Measurements from ENCODE around the gene ACOT7.

The ACOT7 gene

DNA sequence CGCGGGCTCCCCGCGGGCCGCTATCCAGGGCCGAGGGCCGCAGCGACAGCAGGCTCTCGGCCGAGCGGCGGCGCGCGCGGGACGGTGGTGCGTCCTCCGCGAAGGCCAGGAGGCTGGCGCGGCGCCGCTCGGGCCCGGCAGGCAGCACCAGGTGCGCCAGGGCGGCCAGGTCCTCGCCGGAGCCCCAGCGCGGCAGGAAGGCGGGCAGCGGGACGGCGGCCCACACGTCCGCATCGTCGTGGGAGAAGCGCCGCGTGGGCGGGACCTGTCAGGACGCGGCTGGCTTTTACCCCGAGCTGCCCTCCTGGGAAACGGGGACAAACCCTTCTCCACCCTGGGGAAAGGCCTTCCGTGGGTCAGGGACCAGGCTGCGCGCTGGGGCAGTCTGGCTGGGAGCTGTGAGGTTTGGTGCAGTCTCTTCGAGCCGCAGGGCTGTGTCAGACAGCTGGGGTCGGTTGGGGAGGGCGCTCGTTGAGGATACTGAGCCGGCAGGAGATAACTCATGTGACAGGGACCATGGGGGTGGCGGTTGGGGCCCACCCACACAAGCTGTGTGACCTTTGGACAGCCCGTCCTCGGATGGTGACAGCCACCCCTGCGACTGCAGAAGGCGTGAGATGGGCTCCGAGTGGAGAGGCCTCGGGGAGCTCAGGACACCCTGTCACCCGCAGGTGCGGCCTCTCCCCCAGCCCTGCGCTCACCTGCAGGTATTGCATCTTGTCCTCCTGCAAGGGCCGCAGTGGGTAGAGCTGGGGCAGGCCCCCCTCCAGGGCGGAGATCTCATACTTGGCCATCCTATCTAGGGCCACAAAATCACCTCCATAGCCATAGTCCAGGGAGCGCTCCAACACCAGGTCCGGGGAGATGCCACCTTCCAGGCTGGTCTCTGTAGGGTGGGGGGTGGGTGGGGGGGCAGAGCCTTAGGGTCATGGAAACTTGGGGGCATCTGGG is 143.6 kb downstream of the ACOT7 start:
- DNase-seq (ENCODE audit: low spot score), result no peak

DNA sequence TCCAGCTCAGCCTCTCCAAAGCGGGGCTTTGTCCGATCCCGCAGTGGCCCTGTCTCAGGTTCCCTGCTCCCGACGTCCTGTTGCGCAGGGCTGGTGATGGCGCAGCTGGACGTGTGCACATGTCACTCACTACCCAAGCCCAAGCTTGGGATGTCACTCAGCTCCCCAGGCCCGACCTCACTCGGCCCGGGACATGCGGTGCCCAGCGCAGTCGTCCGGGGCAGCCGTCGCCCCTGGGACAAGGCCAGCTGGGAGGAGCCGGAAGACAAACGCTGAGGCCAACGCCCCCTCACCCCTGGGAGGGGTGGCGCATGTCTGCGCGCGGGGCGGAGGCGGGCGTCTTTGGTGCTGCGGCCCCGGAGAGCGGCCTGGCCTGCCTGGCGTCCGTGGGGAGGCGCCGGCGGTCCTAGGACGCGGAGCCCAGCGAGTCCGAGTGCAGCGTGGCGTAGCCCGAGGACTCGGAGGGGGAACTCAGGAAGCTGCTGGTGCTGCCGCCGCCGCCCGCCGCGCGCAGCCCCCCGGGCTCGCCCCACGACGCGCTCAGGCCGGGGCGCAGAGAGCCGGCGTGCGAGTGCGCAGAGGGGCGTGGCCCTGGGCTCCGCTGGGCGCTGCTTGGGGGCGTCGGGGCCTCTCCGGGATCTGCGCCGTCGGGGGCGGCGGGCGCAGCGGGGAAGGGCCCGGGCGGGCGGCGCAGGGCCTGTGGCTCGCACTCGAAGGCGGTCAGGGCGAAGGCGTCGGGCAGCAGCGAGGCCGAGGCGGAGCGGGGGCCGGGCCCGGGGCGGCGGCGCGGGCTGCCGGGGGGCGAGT is 144.4 kb downstream of the ACOT7 start:
- DNase-seq (ENCODE audit: low spot score), result no peak

DNA sequence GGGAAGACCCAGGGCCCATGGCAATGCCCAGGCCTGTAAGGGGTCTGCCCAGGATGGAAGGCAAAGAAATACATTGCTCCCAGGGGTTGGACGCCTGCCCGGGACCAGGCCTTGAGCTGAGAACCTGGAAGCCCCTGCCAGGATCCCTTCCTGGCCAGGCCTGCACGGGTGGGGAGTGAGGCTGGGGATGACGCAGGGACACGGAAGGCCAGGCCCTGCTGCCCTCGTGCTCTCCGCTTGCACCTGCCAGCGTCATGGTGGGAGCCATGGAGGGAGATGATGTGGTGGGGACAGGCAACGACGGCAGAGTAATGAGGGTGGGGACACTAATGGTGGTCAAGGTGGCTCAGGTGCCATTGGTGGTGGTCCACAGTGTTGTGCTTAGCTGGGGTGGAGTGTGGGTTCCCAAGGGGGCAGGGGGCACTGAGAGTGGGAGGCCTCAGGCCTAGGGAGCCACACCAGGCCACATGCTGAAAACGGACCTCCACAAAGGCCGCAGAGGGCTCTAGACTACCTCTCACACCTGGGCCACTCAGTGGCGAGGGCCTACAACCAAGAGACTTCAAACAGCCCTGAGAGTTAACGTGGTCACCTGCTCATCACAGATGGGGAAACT is 145.3 kb downstream of the ACOT7 start:
- DNase-seq (ENCODE audit: low spot score), result no peak

DNA sequence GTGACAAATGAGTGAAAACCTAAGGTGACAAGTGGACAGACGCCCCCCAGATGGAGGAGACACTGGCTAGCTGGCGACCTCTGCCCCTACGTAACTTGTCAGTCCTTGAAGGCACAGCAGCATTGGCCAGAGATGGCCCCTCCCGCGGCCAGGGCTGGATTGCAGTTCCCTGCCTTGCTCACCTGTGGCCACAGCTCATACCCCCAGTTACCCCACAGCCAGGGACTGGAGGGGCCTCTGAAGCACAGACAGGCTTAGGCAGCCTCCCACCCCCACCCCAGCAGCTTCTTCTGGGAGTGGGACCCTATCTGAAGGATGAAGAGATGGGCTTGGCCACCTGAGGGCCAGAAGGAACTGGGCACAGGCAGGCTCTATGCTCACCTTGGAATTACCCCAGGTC is 145.9 kb downstream of the ACOT7 start:
- DNase-seq (ENCODE audit: low spot score), result no peak

DNA sequence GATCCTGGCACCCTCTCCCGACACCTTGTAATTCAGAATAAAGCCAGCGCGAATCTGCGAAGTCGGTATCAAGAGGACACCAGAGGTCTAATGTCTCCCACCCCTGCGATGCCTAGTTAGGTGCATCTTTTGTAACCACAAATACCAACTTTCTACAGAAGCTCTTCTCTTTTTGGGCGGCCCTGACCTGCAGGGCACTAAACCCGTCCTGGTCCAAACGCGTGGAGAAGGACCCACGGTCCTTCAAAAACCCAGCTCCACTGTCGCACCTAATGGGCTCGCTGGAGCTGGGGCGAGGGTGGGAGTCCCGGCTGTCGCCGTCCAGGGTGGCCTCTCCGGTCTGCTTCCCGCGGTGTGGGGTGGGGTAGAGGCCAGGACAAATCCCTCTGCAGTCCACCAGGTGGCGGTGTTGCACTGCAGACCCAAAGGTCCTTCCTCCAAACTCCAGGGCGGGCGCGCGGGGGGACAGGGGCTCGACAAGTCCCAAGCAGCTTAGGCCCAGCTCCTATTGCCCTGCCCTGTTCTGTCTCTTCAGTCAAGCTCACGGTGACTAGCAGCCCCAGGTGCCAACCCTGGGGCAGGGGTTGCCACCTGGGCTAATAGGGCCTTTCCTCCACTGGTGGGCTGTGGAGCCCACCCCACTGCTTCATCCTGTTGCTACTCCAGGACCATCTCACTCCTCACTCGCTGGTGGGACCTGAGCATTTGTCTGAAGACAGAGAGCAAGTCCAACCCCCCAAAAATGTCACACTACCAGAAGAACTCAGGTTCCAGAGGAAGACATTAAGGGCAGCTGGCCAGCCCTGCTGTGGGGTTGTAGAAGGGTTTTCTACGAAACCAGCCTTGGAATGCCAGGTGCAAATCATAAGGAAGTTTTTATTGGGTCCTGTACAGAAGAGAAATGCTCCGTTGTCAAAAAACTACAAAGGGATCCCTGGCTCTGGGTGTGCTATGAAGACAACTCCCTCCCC is 146.8 kb downstream of the ACOT7 start:
- DNase-seq (ENCODE audit: low spot score), result peak; percentile 73

DNA sequence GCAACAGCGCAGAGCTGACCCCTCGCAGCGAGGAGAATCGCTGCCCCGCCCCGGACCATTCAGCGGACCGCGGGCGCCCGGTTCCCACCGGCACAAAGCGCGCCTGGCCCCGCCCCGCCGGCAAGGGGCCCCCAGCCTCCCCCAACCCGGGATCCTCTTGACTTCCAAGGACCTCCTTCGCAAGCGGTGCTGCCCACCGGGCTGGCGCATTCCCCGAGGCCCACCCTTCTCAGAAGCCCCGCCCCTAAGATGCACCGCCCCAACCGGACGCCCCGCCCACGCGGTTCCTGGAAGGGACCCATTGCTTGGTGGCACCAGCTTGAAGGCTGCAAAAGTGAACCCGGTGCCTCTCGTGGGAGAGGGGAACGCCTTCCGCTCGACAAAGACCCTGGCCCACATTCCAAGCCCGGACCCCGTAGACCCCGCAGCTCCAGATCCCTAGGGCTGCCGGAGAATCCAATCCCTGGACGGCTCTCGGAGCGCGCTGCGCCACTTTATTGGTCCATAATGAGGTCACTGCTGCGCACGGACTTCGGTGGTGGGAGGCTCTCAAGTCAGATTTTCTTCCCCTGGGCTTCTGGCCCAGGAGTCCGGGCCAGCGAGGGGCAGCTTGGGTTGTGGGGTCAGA is 147.6 kb downstream of the ACOT7 start:
- DNase-seq (ENCODE audit: low spot score), result peak; percentile 27

DNA sequence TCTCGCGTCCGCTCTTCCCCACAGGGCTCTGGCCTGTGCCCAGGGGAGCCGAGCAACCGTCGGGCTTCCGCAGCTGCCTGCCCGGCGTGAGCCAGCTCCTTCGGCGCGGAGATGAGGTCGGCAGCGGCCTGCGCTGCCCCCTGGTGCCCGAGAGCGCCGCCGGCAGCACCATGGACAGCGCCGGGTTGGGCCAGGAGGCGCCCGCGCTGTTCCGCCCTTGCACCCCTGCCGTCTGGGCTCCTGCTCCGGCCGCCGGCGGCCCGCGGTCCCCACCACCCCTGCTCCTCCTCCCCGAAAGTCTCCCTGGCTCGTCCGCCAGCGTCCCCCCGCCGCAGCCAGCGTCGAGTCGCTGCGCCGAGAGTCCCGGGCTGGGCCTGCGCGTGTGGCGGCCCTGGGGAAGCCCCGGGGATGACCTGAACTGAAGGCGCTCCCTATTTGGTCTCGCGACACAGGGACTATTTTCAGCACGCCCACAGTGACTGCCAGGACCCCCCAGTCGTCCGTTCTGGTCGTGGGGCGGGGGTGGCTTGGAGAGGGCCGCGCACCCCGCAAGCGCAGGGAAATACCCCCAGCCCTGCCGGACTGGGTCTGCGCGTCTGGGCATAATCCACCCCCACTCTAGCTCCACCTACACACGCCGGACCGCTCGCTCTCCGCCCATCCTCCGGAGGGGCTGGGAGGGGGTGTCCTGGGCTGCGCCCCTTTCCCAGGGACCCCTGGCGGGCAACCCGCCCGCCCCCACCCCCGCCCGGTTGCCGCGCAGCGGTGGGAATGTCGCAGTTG is 148.3 kb downstream of the ACOT7 start:
- peak; percentile 81 for DNase-seq (ENCODE audit: low spot score)

DNA sequence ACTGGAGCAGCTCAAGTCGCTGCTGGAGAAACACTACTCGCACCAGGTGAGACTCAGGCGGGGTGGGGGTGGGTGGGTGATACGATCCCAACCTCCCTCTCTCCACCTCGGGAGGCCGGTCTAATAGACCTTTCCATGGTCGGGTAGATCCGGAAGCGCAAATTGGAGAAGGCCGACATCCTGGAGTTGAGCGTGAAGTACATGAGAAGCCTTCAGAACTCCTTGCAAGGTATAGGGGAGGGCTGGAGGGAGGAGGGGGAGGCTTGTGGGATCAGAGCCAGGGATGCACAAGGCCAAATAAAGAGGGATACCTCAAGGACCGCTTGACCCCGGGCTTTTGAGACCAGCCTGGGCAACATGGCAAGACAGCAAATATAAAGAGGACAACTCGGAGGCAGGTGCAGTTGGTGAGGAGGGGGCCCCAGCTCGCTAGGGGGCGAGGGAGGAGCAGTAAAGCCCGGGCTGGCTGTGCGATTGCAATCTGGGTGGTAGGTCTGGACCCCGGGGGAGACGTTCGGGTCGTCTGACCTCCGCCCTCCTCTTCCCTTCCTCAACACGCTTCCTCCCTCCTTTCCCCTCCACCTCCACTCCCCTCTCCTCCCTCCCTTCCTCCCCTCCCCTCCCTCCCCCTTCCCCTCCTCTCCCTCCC is 149.0 kb downstream of the ACOT7 start:
- no peak for DNase-seq (ENCODE audit: low spot score)

DNA sequence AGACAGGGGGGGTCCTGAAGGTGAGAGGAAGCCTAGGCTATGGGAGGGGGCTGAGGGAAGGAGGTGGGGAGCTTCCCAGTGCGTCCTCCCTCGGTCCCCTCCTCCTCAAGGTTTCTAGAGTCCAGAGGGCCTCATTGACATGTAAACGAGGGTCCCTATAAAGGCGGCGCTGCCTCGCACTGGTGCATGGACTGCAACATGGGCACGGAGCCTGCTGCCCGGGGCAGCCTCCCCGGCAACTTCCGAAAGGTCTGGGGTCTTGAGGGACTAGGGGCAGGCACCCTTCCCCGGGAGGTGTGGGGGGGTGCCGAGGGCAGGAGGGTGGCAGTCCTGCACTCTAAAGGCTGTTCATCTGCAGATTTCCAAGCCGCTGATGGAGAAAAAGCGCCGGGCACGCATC is 149.6 kb downstream of the ACOT7 start, which contains the start of gene HES3:
Gene HES3, plus strand, starts transcription at position 187 of the 400 bp plus-strand sequence. Its CDS starts 187 bp downstream, at position 374.
- no peak for DNase-seq (ENCODE audit: low spot score)

DNA sequence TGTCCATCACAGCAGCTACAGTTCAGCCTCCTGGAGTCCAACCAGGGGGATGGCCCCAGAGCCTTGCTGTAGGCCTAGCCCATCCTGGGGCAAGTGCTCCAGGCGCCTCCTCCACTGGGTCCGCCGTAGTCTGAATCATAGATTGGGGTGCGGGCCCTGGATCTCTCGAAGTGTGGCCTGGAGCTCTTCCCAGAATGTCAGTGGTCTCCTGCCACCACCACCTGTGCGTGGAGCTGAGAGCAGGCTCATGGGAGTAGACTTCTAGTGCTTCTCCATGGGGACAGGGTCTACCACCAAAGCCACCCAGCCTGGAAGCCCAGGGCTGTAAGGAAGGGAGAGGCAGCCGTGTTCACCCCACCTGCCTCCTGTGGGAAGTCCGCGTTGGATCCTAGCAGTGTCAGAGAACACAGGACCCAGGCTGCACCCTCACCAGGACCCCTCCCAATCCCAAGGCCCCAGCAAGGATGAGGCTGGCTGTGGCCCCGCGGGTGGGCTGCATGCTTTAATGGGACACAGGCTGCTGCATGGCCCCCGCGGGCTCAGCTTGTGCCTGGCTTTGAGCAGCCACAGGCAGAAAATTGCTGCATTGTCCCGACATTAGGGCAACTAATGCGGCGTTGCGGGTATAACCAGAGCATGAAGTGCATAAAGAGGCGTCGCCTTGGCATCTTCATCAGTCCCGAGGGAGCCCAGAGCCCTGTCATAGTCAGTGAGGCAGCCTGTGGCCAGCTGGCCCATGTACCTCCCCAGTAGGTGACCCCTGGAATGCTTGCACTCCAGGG is 150.3 kb downstream of the ACOT7 start:
- DNase-seq (ENCODE audit: low spot score), result no peak

DNA sequence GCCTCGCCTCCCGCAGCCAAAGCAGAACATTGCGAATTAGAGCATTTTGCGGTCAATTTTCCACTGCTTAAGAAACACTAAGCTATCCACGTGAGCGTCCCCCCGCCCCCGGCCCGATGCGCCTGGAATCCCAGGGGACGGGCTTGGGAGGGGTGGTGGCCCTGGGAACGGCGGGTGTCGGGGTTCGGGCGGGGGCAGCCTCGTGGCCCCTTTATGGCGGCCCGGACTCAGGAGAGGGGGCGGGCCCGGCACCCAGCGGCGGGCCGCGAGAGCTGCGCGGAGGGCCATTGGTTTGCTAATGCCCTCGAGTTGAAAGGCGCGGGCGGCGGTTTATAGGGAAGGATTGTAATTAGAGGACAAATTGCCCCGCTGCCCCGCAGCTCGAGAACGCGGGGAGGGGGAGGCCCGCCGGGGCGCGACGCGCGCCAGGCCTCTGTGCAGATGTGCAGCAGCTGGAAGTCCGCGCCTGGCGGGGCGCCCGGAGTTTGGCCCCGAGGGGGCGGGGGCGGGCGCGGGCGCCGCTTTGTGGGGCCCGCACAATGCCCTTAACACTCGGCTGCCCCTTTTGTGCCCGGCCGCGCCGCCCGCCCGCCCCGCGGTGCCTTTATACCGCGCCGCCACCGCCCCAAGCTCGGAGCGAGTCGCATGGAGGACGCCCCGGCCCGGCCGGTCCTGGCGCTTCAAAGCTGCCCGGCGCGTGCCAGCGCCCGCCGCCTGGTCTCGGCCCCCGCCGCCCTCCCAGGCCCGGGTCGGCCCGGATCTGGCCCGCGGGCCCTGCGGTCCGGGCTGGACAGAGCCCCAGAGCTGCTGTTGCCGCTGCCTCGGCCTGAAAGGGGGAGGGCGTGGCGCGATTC is 151.5 kb downstream of the ACOT7 start:
- no peak for DNase-seq (ENCODE audit: low spot score)

DNA sequence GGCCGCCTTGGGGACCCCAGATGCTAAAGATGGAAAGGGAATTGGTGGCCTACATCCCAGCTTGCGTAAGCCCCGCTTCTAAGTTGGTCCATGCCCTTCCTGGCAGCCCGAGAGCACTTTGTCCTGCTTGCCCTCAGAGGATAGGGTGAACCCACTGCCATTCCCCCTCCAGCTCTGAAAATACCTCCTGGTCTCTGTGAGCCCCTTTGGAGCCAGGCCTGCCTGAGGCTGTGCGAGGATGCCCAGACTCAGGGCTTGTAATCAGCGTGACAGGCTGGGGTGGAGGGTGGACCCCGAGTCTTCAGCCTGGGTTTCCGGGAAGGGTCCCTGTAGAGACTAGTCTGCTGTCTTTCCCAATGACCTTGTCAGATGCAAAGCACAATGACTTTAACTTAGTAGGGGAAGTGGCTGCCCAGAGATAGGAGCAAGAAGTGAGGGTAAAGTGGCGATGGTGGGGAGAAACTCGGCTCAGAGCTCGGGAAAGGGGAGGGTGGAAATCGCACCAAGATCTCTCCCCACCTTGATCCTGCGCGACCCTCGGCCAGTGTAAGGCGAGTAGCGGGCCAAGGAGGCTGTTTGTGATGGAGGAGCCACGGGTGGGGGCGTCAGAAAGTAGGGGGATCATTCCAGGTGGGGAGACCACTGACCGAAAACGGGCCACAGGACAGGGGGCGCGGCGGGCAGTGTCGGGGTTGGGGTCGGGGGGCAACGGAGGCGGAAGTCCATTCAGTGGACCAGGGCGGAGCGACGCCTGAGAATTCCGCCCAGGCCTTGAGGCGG is 152.3 kb downstream of the ACOT7 start:
- no peak for DNase-seq (ENCODE audit: low spot score)

DNA sequence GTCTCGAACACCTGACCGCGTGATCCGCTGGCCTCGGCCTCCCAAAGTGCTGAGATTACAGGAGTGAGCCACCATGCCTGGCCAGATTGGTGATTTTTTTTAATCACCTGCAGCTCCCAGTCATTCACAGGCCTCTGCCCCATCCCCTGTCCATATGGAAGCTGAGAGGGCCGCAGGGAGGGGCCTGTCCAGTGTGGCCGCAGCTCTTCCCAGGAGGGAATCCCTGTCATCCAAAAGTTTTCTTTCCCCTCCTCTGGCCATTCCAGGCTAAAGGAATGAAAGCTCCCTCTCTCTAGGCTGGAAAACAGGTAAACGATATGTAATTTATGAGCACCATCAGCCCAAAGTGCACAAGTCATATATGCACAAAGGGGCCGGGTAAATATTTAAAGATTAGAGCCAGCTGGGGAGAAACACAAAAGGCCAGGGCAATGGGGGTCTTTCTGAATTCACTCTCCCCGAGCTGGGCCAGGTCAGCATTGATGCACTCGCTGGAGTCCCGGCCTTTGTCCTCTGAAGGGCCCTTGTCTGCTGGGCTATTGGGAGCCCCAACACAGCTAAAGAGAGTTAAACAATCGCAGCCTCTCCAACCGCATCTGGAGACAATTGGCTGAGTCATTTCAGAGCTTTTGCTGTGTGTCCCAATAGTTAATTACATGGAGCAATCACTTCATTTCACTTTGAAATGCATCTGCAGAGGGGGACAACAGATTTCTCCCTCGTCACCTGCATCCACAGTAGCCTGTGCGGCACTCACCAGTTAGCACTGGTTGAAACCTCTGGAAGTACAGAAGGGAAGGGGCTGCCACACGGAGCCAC is 153.4 kb downstream of the ACOT7 start:
- DNase-seq (ENCODE audit: low spot score), result no peak

DNA sequence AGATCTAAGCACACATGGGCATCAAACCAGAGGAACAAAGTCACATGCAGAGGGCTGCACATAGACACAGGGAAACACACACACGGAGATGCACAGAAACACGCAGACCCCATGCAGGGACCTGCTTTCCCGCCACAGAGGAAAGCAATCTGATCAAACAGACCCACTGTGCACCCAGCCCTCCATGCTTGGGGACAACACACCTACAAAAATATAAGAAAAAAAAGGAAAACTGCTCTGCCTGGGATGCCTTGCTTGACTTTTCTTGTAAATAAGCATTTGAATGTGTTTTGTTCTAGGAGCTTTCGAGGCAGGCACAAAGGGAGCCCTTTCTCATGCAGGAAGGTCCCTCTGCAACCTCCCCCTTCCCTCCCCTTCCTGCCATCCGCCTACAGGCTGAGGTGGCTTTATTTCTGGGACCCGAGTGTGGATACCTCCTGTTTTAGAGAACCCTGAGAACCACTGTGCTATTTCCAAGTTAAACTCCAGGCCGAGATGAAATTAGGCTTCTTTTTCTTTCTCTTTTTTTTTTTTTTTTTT is 154.3 kb downstream of the ACOT7 start:
- no peak for DNase-seq (ENCODE audit: low spot score)

DNA sequence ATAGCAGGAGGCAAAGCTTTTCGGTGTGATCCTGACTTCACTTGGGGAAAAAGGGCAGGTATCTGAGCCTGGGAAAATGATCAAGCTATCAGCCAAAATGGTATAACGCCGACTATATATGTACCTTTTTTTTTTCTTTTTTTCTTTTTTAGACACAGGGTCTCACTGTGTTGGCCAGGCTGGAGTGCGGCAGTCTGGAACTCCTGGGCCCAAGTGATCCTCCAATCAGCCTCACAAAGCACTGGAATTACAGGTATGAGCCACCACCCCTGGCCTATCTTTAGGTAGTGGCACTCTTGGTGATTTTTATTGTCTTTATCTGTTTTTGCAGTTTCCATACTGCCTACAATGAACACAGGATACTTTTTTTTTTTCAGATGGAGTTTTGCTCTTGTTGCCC is 156.5 kb downstream of the ACOT7 start:
- DNase-seq (ENCODE audit: low spot score), result no peak

DNA sequence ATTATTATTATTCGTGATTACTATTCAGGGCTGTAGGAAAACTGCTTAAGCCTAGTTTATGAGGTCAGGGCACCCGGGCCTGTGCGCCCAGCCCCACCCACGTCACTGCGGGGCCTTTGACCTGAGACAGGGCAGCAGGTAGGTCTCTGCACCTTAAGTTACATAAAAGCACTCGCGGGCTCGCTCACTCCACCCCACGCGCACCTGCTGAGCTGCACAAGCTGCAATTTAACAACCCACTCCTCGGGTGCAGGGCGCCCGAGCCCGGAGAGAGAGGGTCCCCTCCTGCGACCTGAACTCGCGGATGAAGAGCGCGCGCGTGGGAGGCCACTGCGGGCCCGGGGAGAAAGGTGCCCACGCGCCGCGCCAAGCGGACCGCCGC is 158.3 kb downstream of the ACOT7 start:
- no peak for DNase-seq (ENCODE audit: low spot score)

Data from CD4-positive, alpha-beta T cell treated with Interleukin-15 for 4 hours (primary cell).